DND-41 (cell line): Measurements from ENCODE around the gene TAF4.
"Not testable (repeated sequence)": the region's sequence is repeated elsewhere in the genome, so short reads cannot be mapped to it uniquely, and the experiment has no call there.

Experiments used
- ATAC-seq: fragments of 200-7000 bp; cut with Tn5 transposase; 3 replicates; pipeline ENCODE4 v1.9.1; 2021; ENCODE audit warnings: low read depth; ENCODE audit not compliant: insufficient read depth
- DNase-seq: peaks from one replicate; pipeline ENCODE4 v3.0.0-alpha.2; 2020
- H2AFZ ChIP-seq: 2 replicates; pipeline ENCODE4 v1.6.0; 2012; ENCODE audit warnings: low read depth, low read length
- H3K27ac ChIP-seq: 2 replicates; pipeline ENCODE4 v1.5.1; 2012; ENCODE audit warnings: low read length, inconsistent platforms
- H3K27me3 ChIP-seq: fragments of 200-600 bp; sonication (generic); 2 replicates; pipeline ENCODE4 v1.6.0; 2012; ENCODE audit warnings: low read length, mild to moderate bottlenecking, inconsistent platforms; ENCODE audit not compliant: insufficient read depth, poor library complexity
- H3K36me3 ChIP-seq: 2 replicates; pipeline ENCODE4 v1.5.1; 2012; ENCODE audit warnings: low read length, inconsistent platforms; ENCODE audit not compliant: insufficient read depth
- H3K4me1 ChIP-seq: 2 replicates; pipeline ENCODE4 v1.5.1; 2012; ENCODE audit warnings: mild to moderate bottlenecking, low read length; ENCODE audit not compliant: insufficient read depth
- H3K4me2 ChIP-seq: 2 replicates; pipeline ENCODE4 v1.6.0; 2012; ENCODE audit warnings: mild to moderate bottlenecking, moderate library complexity, low read length, inconsistent platforms; ENCODE audit not compliant: insufficient read depth
- H3K4me3 ChIP-seq, 2 experiments: fragments of 200-600 bp in 1 of 2; shearing (Covaris generic) in 1 of 2; 2 replicates each; pipeline ENCODE4 v1.5.1; 2012 to 2016; ENCODE audit warnings: inconsistent platforms in 2 of 2, low read length in 2 of 2, mild to moderate bottlenecking in 2 of 2, low read depth in 1 of 2, moderate library complexity in 1 of 2
- H3K79me2 ChIP-seq: 2 replicates; pipeline ENCODE4 v1.6.0; 2012; ENCODE audit warnings: low read length, inconsistent platforms; ENCODE audit not compliant: insufficient read depth
- H3K9ac ChIP-seq: 2 replicates; pipeline ENCODE4 v1.6.0; 2012; ENCODE audit warnings: low read depth, mild to moderate bottlenecking, inconsistent platforms, low read length, moderate library complexity
- H3K9me3 ChIP-seq: 2 replicates; pipeline ENCODE4 v1.5.1; 2012; ENCODE audit warnings: low read length, moderate library complexity, mild to moderate bottlenecking, inconsistent platforms; ENCODE audit not compliant: insufficient read depth, severe bottlenecking
- H4K20me1 ChIP-seq: 2 replicates; pipeline ENCODE4 v1.6.0; 2012; ENCODE audit warnings: low read length; ENCODE audit not compliant: insufficient read depth
- CTCF ChIP-seq: IDR thresholded peaks from 2 replicates; pipeline ENCODE4 v1.5.1; 2012; ENCODE audit warnings: borderline replicate concordance, low read length, moderate library complexity, mild to moderate bottlenecking; ENCODE audit not compliant: poor library complexity, severe bottlenecking; ENCODE audit errors: extremely low read depth
- EZH2 ChIP-seq: IDR thresholded peaks from 3 replicates; pipeline ENCODE4 v1.6.1; 2012; ENCODE audit warnings: borderline replicate concordance, low read depth, mild to moderate bottlenecking, moderate library complexity, low read length, inconsistent platforms; ENCODE audit not compliant: severe bottlenecking

The TAF4 gene

GRCh38 chr20:61982191-61982950 lies 83.3 kb downstream of the TAF4 start:
- Histone ChIP-seq H3K4me1 (no peaks in the 10 kb centered on the region), H3K36me3 (peaks cover 72% of the 10 kb centered on the region), H3K9me3 (peaks cover 7% of the 10 kb centered on the region), H3K9ac (no peak overlapping the region), H3K4me2 (no peak overlapping the region), H3K27ac (no peak overlapping the region), H3K79me2 (peaks cover 50% of the 10 kb centered on the region), H3K27me3 (no peaks in the 10 kb centered on the region), H3K4me3 (no peak overlapping the region), H4K20me1 (peaks cover 54% of the 10 kb centered on the region), H2AFZ (no peak overlapping the region)
- ATAC-seq: 0 out of 3 replicates have a peak, but pooled peaks have one; percentile 39
- TF ChIP-seq EZH2 (no peak), CTCF (no peak)
- no peak for DNase-seq

GRCh38 chr20:61981691-61982090 lies 84.0 kb downstream of the TAF4 start:
- not testable (repeated sequence) for H3K9ac ChIP-seq, H3K4me2 ChIP-seq, H3K4me3 ChIP-seq, DNase-seq, H3K4me1 ChIP-seq, H3K27ac ChIP-seq, H3K27me3 ChIP-seq, H2AFZ ChIP-seq, ATAC-seq, H3K9me3 ChIP-seq
- Histone ChIP-seq H4K20me1 (peaks cover 61% of the 10 kb centered on the region), H3K36me3 (peaks cover 72% of the 10 kb centered on the region), H3K79me2 (peaks cover 53% of the 10 kb centered on the region)

- no peak for ATAC-seq
Observed at GRCh38 chr20:61980647-61981583, 84.8 kb downstream of the TAF4 start.

More at GRCh38 chr20:61980647-61981583, 84.8 kb downstream of the TAF4 start:
- Histone ChIP-seq H3K79me2 (peaks cover 53% of the 10 kb centered on the region), H2AFZ (no peak overlapping the region), H3K27me3 (no peaks in the 10 kb centered on the region), H3K36me3 (peaks cover 74% of the 10 kb centered on the region), H3K4me2 (no peak overlapping the region), H3K9me3 (no peaks in the 10 kb centered on the region), H3K27ac (no peak overlapping the region), H4K20me1 (peaks cover 65% of the 10 kb centered on the region), H3K4me1 (no peaks in the 10 kb centered on the region), H3K4me3 (no peak overlapping the region), H3K9ac (no peak overlapping the region)
- DNase-seq: no peak
- TF ChIP-seq CTCF: peak; percentile 28
- no peak for TF ChIP-seq EZH2
